HG02759 (cell line): ENCODE results near the gene LRRC1.

ENCODE experiments used
- ATAC-seq: cut with Tn5 transposase; IDR thresholded peaks from one replicate; pipeline ENCODE4 v1.9.1; 2021; ENCODE audit warnings: mild to moderate bottlenecking, moderate library complexity; ENCODE audit not compliant: unreplicated experiment

Gene LRRC1

DNA sequence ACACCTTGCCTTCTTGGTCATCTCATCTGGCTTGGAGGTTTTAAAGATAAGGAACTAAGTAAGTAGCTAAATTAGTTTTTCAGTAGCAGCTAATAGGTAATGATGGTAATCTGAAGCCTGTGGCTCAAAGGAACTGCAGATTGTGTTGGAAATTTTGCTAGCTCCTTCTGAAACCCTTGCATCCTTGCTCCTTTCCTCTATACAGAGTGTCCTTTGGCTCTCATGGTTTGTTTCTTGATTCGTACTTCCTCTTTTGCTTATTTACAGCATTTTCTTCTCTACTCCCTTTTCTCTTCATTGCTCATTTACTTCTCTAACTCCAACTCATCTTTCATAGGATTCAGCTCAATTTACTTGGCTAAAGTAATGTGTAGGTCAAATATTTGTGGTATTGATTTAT lies 19.0 kb downstream of the LRRC1 start:
- no peak for ATAC-seq

DNA sequence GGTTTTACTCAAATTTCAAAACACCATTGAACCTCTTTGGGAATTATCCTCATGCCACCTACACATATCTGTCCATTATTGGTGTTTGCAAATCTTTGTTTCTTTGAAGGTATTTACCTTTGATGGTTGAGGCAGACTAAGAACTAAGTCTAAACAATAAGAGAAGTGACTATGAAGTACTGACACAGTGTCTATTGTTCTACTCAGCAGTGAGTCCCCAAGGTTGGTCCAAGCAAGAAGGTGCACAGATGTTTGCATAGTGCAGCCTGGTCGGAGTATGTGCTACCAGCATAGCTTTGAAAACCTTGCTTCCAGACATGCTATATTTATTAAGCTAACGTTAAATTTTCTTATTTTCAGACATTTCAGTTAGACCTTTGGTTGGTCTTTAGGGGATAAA lies 19.5 kb downstream of the LRRC1 start:
- no peak for ATAC-seq

GRCh38 chr6:53815381-53816119 lies 20.7 kb downstream of the LRRC1 start:
- no peak for ATAC-seq

DNA sequence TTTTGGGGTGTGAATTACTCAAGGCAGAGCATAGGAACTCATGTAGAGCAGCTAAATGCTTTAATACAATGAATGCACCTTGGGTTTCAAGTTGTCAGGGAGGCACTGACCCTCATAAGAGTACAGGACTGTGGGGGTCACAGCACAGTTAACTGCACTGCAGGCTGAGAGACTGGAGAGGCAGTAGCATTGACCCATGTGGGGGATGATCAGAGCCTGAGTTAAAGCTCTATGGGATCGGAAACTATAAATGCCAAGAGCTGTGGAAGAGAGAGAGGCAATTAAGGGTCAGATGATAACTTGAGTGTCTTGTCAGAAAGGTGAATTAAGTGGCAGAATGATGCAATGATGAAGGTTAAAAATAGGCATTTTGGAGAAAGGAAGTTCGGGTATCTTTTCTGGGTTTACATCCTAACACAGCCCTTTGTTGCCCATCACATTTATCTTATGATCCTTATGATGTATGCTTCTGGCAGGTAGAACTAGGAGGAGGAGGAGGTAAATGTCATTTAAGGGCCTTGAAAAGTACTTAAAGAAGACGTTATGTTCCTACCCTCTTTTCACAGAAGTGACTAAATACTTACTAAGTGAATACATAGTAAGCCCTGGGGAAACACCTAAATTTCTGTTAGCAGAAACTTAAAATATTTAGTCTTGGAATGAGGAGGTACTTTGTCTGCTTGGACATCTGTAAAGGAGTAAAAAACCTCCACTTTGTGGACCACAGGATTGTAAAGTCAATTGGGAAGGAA lies 24.2 kb downstream of the LRRC1 start:
- ATAC-seq: peak; percentile 49

- no peak for ATAC-seq
Measured at GRCh38 chr6:53822401-53823125, 27.8 kb downstream of the LRRC1 start.

DNA sequence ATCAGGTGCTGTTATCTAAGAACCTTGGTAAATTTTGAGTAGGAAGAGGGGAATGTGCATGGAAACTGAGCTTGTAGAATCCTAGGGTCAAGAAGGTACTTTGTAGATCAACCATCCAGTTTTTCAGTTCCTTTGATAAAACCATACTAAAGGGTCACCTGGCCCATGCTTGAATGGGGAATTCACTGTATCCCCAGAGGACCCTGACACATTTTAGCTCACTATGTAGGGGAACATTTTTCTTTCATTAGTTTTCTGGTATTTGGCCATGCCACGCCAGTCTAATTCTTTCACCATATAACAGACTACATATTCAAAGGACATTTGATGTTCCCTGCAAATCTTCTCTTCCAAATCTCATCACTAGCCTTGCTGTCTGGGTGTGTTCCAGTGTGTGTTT lies 29.9 kb downstream of the LRRC1 start:
- no peak for ATAC-seq

GRCh38 chr6:53825532-53826321 lies 30.9 kb downstream of the LRRC1 start:
- peak; percentile 62 for ATAC-seq

DNA sequence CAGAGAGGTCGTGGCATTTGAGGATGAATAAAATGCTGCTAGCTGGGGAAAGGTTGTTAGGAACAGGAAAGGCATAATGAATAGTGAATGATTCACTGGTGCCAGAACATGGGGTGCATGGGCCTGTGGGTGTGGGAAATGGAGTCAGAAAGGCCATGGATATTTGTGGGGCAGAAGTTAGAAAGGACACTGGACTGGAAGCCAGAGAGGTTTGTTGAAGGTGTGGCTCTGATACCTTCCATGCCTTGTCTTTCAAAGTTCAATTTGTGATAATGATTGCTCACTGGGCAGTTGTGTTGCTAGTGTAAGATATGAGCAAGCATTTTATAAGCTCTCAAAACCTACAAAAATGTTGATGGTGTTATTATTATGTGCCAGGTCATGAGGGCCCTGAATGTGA lies 32.7 kb downstream of the LRRC1 start:
- no peak for ATAC-seq

GRCh38 chr6:53828215-53828614 lies 33.4 kb downstream of the LRRC1 start:
- ATAC-seq: no peak

GRCh38 chr6:53828966-53829697 lies 34.3 kb downstream of the LRRC1 start:
- ATAC-seq: no peak

DNA sequence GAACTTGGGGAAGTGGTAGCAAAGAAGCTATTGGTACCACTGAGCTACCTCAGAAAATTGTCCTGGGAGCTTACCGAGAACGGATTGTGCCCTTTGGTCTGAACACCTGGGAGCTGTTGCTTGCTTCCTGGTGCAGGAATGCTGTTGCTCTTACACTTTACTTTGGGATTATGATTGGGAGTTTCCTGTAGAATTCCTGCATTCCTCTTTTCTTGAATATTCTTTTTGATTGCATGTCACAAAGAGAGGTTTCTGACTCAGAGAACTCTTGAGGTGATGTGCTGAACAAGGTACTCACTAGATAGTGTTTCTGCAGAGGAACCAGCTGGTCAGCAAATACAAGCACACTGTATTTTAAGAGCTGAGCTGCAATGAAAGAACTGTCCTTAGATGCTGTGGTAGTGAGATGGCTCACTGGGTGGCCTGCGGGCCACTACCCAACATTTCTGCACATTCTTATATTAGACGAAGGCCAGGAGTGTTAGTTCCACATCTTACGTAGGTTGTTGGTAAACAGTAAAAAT lies 35.0 kb downstream of the LRRC1 start:
- no peak for ATAC-seq

- ATAC-seq: no peak
Measured at GRCh38 chr6:53830366-53830765, 35.6 kb downstream of the LRRC1 start.

- no peak for ATAC-seq
Measured at GRCh38 chr6:53831081-53831869, 36.5 kb downstream of the LRRC1 start.

- ATAC-seq: no peak
Measured at GRCh38 chr6:53831936-53832660, 37.3 kb downstream of the LRRC1 start.

DNA sequence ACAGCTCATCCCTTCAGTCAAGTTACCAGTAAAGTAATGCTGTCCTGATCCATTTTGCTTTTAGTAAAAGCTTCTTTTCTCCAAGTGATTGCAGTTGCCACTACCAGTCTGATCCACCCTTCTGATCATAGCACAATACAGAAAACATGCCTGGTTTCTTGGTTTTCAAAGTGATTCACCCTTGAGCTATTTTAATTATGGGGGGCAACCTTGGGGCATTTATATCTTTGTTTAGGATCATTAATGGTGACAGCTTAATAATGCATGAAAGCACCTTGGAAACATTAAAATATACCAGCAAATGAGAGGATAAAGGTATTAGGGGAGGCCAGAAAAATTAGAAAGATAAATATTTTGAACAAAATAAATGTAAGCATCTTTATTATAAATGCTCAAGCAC lies 38.4 kb downstream of the LRRC1 start:
- no peak for ATAC-seq

DNA sequence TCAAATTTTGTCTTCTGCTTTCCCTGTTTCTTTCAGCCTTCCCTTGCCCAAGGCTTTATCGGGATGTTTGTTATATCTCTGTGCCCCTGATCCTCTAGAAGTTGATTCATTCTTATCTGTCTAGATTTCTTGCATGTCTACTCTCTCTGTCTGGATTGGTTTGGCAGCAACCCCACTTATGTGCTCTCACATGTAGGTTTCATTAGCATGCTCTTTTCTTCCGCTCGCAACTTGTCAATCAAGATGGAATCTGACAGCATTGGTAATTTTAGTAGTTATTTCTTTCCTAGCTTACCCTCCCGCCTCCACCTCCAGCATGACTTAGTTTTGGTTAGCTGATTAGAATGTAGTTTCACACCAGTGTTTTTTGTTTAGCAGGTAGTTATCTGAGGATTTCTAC lies 39.3 kb downstream of the LRRC1 start:
- no peak for ATAC-seq

DNA sequence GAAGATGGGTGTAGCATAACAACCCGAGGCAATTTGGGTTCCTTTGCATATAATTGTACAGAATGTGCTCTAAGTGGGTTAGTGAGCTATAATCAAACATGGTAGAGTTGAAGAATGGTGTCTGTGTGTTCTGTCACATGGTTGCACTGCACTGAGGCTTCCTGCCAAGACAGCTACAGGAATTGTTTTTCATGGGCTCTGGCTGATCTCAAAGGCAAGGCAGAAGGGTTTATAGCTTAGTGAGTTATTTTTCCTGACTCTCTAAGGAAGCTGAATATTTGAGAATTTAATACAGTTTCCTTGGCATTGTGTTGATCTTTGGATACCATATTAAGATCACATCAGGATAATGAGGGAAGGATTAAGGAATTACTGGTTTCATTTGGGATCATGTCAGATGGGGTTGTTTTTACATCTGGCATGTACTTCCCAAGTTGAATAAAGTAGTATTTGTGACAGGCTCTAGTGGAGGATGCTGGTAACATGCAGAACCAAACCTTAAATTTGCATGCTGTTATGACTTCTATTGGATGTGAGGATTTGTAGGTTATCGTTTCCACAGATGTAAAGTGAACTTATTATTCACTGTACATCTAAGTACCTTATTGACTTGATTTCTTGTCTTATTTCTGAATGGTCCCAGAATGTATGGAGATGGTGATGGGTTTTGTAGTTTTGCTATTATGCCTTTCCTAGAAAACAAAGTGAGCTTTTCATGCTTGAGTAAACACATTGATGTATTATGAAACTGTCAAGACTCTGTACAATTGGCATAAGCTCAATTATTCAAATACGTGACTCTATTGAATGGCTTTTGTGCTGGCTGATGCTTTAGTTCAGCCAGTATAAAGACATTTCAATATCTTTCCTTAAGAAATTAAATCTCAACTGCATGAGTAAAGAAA lies 43.3 kb downstream of the LRRC1 start:
- ATAC-seq: peak; percentile 75

DNA sequence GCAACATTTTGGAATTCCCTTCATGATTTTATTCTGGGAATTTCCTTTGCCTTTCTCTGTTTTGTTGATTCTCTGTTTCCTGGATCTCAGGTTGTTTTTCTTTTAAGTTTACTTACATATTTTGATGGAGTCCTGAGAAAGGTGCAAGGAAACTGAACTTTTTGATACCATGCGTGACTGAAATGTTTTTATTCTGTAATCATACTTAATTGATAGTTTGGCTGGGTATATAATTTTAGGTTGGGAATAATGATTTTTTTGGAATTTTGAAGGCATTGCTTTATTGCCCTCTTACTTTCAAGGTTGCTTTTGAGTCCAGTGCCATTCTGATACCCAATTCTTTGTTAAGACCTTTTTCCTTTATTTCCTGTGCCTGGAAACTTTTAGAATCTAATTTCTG lies 45.2 kb downstream of the LRRC1 start:
- no peak for ATAC-seq
